ENCODE results near the gene GYS1. TPM values are rescaled to one million over a fixed set of nuclear protein-coding genes. Genes with fewer than 3 reads are reported as not detected.
A peak's percentile ranks its signal among the peaks of the same experiment; 100 is the strongest.
"Not testable (repeated sequence)": the region's sequence is repeated elsewhere in the genome, so short reads cannot be mapped to it uniquely, and the experiment has no call there.

GYS1 gene
- polyA plus RNA-seq, 2 donors = 27.0 to 30.9 TPM

- Histone ChIP-seq H3K4me3 (ENCODE audit: low read depth in 1 of 2, low read length in 2 of 2) (no peak overlapping the region), H3K9me3 (ENCODE audit: control insufficient read depth in 2 of 2, insufficient read depth in 1 of 2, low read depth in 1 of 2, low read length in 1 of 2) (no peaks in the 10 kb centered on the region), H3K36me3 (ENCODE audit: control insufficient read depth in 2 of 2, insufficient read depth in 2 of 2, low read length in 1 of 2) (no peaks in the 10 kb centered on the region), H3K4me1 (ENCODE audit: control insufficient read depth in 2 of 2, insufficient read depth in 2 of 2, low read length in 1 of 2) (no peaks in the 10 kb centered on the region), H3K27me3 (ENCODE audit: control insufficient read depth in 1 of 2, insufficient read depth in 2 of 2, low read length in 2 of 2) (no peaks in the 10 kb centered on the region), H3K27ac (ENCODE audit: low read depth in 2 of 2, low read length in 1 of 2) (peak overlapping the region in 1 of 2 donors; percentile 75)
- 61 to 64% methylated on average over 15 of the region's 15 CpGs for WGBS, 2 donors
These were observed 64.7 kb downstream of the GYS1 start for GRCh38 chr19:48928164-48929025.

- not testable (repeated sequence) for H3K27me3 ChIP-seq (ENCODE audit: control insufficient read depth in 1 of 2, insufficient read depth in 2 of 2, low read length in 2 of 2); H3K4me1 ChIP-seq (ENCODE audit: control insufficient read depth in 2 of 2, insufficient read depth in 2 of 2, low read length in 1 of 2); H3K36me3 ChIP-seq (ENCODE audit: control insufficient read depth in 2 of 2, insufficient read depth in 2 of 2, low read length in 1 of 2); H3K4me3 ChIP-seq (ENCODE audit: low read depth in 1 of 2, low read length in 2 of 2); H3K9me3 ChIP-seq (ENCODE audit: control insufficient read depth in 2 of 2, insufficient read depth in 1 of 2, low read depth in 1 of 2, low read length in 1 of 2)
- 72 to 74% methylated on average over 17 of the region's 17 CpGs for WGBS, 2 donors
- H3K27ac ChIP-seq (ENCODE audit: low read depth in 2 of 2, low read length in 1 of 2) = peak overlapping the region; percentile 19 to 75
These were observed 65.4 kb downstream of the GYS1 start for GRCh38 chr19:48927692-48928091.

GRCh38 chr19:48926909-48927308 lies 66.2 kb downstream of the GYS1 start:
- H3K27me3 ChIP-seq (ENCODE audit: control insufficient read depth in 1 of 2, insufficient read depth in 2 of 2, low read length in 2 of 2) = no peaks in the 10 kb centered on the region
- WGBS, 2 donors = 9 to 22% methylated on average over 10 of the region's 10 CpGs
- H3K4me1 ChIP-seq (ENCODE audit: control insufficient read depth in 2 of 2, insufficient read depth in 2 of 2, low read length in 1 of 2) = no peaks in the 10 kb centered on the region
- H3K4me3 ChIP-seq (ENCODE audit: low read depth in 1 of 2, low read length in 2 of 2) = no peak overlapping the region
- H3K9me3 ChIP-seq (ENCODE audit: control insufficient read depth in 2 of 2, insufficient read depth in 1 of 2, low read depth in 1 of 2, low read length in 1 of 2) = no peaks in the 10 kb centered on the region
- peaks cover 4 to 10% of the 10 kb centered on the region in 2 donors for H3K36me3 ChIP-seq (ENCODE audit: control insufficient read depth in 2 of 2, insufficient read depth in 2 of 2, low read length in 1 of 2)
- H3K27ac ChIP-seq (ENCODE audit: low read depth in 2 of 2, low read length in 1 of 2) = peak overlapping the region; percentile 56 to 91

GRCh38 chr19:48925890-48926289 lies 67.2 kb downstream of the GYS1 start:
- 78 to 81% methylated on average over 8 of the region's 8 CpGs for WGBS, 2 donors
- H3K36me3 ChIP-seq (ENCODE audit: control insufficient read depth in 2 of 2, insufficient read depth in 2 of 2, low read length in 1 of 2) = peaks cover 8 to 20% of the 10 kb centered on the region in 2 donors
- peak overlapping the region in 1 of 2 donors; percentile 91 for H3K27ac ChIP-seq (ENCODE audit: low read depth in 2 of 2, low read length in 1 of 2)
- H3K9me3 ChIP-seq (ENCODE audit: control insufficient read depth in 2 of 2, insufficient read depth in 1 of 2, low read depth in 1 of 2, low read length in 1 of 2); H3K27me3 ChIP-seq (ENCODE audit: control insufficient read depth in 1 of 2, insufficient read depth in 2 of 2, low read length in 2 of 2); H3K4me3 ChIP-seq (ENCODE audit: low read depth in 1 of 2, low read length in 2 of 2); H3K4me1 ChIP-seq (ENCODE audit: control insufficient read depth in 2 of 2, insufficient read depth in 2 of 2, low read length in 1 of 2): not testable (repeated sequence)

GRCh38 chr19:48925240-48925843 lies 67.8 kb downstream of the GYS1 start:
- Histone ChIP-seq H3K4me3 (ENCODE audit: low read depth in 1 of 2, low read length in 2 of 2) (no peak overlapping the region), H3K27me3 (ENCODE audit: control insufficient read depth in 1 of 2, insufficient read depth in 2 of 2, low read length in 2 of 2) (no peaks in the 10 kb centered on the region), H3K27ac (ENCODE audit: low read depth in 2 of 2, low read length in 1 of 2) (peak overlapping the region in 1 of 2 donors; percentile 91), H3K4me1 (ENCODE audit: control insufficient read depth in 2 of 2, insufficient read depth in 2 of 2, low read length in 1 of 2) (no peaks in the 10 kb centered on the region), H3K9me3 (ENCODE audit: control insufficient read depth in 2 of 2, insufficient read depth in 1 of 2, low read depth in 1 of 2, low read length in 1 of 2) (no peaks in the 10 kb centered on the region), H3K36me3 (ENCODE audit: control insufficient read depth in 2 of 2, insufficient read depth in 2 of 2, low read length in 1 of 2) (peaks cover 8 to 22% of the 10 kb centered on the region in 2 donors)
- WGBS, 2 donors = 65 to 73% methylated on average over 11 of the region's 11 CpGs

- peaks cover 0 to 2% of the 10 kb centered on the region in 2 donors for H3K4me1 ChIP-seq (ENCODE audit: control insufficient read depth in 2 of 2, insufficient read depth in 2 of 2, low read length in 1 of 2)
- WGBS, 2 donors = 88 to 90% methylated on average over 18 of the region's 18 CpGs
- H3K27me3 ChIP-seq (ENCODE audit: control insufficient read depth in 1 of 2, insufficient read depth in 2 of 2, low read length in 2 of 2) = no peaks in the 10 kb centered on the region
- H3K27ac ChIP-seq (ENCODE audit: low read depth in 2 of 2, low read length in 1 of 2) = no peak overlapping the region
- peaks cover 20 to 38% of the 10 kb centered on the region in 2 donors for H3K36me3 ChIP-seq (ENCODE audit: control insufficient read depth in 2 of 2, insufficient read depth in 2 of 2, low read length in 1 of 2)
- H3K4me3 ChIP-seq (ENCODE audit: low read depth in 1 of 2, low read length in 2 of 2) = no peak overlapping the region
- no peaks in the 10 kb centered on the region for H3K9me3 ChIP-seq (ENCODE audit: control insufficient read depth in 2 of 2, insufficient read depth in 1 of 2, low read depth in 1 of 2, low read length in 1 of 2)
These were observed 70.3 kb downstream of the GYS1 start for GRCh38 chr19:48922548-48923490.

GRCh38 chr19:48921721-48922500 lies 71.2 kb downstream of the GYS1 start:
- H3K4me1 ChIP-seq (ENCODE audit: control insufficient read depth in 2 of 2, insufficient read depth in 2 of 2, low read length in 1 of 2) = peaks cover 0 to 2% of the 10 kb centered on the region in 2 donors
- H3K9me3 ChIP-seq (ENCODE audit: control insufficient read depth in 2 of 2, insufficient read depth in 1 of 2, low read depth in 1 of 2, low read length in 1 of 2) = no peaks in the 10 kb centered on the region
- H3K36me3 ChIP-seq (ENCODE audit: control insufficient read depth in 2 of 2, insufficient read depth in 2 of 2, low read length in 1 of 2) = peaks cover 21 to 38% of the 10 kb centered on the region in 2 donors
- WGBS, 2 donors = 90 to 94% methylated on average over 10 to 12 of the region's 12 CpGs
- no peak overlapping the region for H3K4me3 ChIP-seq (ENCODE audit: low read depth in 1 of 2, low read length in 2 of 2)
- H3K27ac ChIP-seq (ENCODE audit: low read depth in 2 of 2, low read length in 1 of 2) = no peak overlapping the region
- H3K27me3 ChIP-seq (ENCODE audit: control insufficient read depth in 1 of 2, insufficient read depth in 2 of 2, low read length in 2 of 2) = no peaks in the 10 kb centered on the region

GRCh38 chr19:48920949-48921348 lies 72.2 kb downstream of the GYS1 start:
- Histone ChIP-seq H3K27me3 (ENCODE audit: control insufficient read depth in 1 of 2, insufficient read depth in 2 of 2, low read length in 2 of 2) (no peaks in the 10 kb centered on the region), H3K9me3 (ENCODE audit: control insufficient read depth in 2 of 2, insufficient read depth in 1 of 2, low read depth in 1 of 2, low read length in 1 of 2) (no peaks in the 10 kb centered on the region), H3K4me1 (ENCODE audit: control insufficient read depth in 2 of 2, insufficient read depth in 2 of 2, low read length in 1 of 2) (peaks cover 0 to 2% of the 10 kb centered on the region in 2 donors), H3K36me3 (ENCODE audit: control insufficient read depth in 2 of 2, insufficient read depth in 2 of 2, low read length in 1 of 2) (peaks cover 21 to 38% of the 10 kb centered on the region in 2 donors), H3K4me3 (ENCODE audit: low read depth in 1 of 2, low read length in 2 of 2) (no peak overlapping the region), H3K27ac (ENCODE audit: low read depth in 2 of 2, low read length in 1 of 2) (no peak overlapping the region)
- 85 to 89% methylated on average over 10 of the region's 10 CpGs for WGBS, 2 donors

- not testable (repeated sequence) for H3K4me3 ChIP-seq (ENCODE audit: low read depth in 1 of 2, low read length in 2 of 2); H3K4me1 ChIP-seq (ENCODE audit: control insufficient read depth in 2 of 2, insufficient read depth in 2 of 2, low read length in 1 of 2); H3K27me3 ChIP-seq (ENCODE audit: control insufficient read depth in 1 of 2, insufficient read depth in 2 of 2, low read length in 2 of 2); H3K9me3 ChIP-seq (ENCODE audit: control insufficient read depth in 2 of 2, insufficient read depth in 1 of 2, low read depth in 1 of 2, low read length in 1 of 2); H3K27ac ChIP-seq (ENCODE audit: low read depth in 2 of 2, low read length in 1 of 2)
- 94% methylated on average over 8 of the region's 8 CpGs for WGBS, 2 donors
- peaks cover 21 to 41% of the 10 kb centered on the region in 2 donors for H3K36me3 ChIP-seq (ENCODE audit: control insufficient read depth in 2 of 2, insufficient read depth in 2 of 2, low read length in 1 of 2)
These were observed 73.8 kb downstream of the GYS1 start for GRCh38 chr19:48919271-48919670.

Data from esophagus (tissue), 2 donors.